OCI-LY1 (cell line): ENCODE data around the gene CFP.

Experiments used
- CTCF ChIP-seq: fragments of 200-600 bp; sonication (generic), shearing (Covaris generic); IDR thresholded peaks from 2 replicates; pipeline ENCODE4 v1.5.1; 2017; ENCODE audit warnings: mild to moderate bottlenecking, antibody characterized with exemption, low read length, moderate library complexity, mixed read lengths
- EZH2 ChIP-seq: fragments of 200-600 bp; sonication (generic), shearing (Covaris generic); IDR thresholded peaks from 2 replicates; pipeline ENCODE4 v1.8.0; 2017; ENCODE audit warnings: borderline replicate concordance, mixed run types, mild to moderate bottlenecking, antibody characterized with exemption, low read length, moderate library complexity, mixed read lengths

DNA sequence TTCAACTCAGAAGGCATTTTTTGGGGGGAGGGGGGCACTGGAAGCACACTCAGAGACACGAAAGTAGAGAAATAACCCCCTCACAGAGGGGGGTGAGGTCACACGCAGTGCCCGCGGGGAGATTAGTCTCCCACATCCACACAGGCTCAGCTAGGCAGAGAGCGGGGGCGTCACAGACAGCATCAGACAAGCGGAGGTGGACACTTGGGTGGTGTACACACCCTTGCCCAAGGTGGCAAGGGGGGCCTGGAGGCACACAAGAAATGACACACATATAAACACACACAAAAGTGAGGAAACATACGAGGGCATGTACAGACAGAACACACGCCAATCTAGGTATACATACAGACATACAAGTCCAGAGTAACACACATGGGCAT is 9.4 kb downstream of the CFP start:
- TF ChIP-seq CTCF = no peak
- no peak for TF ChIP-seq EZH2
